Measurements from ENCODE around the gene KRTAP10-3. TPM values are rescaled to one million over a fixed set of nuclear protein-coding genes. Genes with fewer than 3 reads are reported as not detected.

KRTAP10-3 gene
- total RNA-seq, 1 experiment from 2014 or later: not detected

Other genes with a start within 250 kb of the KRTAP10-3 start
- gene CFAP410, start 219.4 kb downstream of the KRTAP10-3 start, total RNA-seq (2014; rRNA removed; shearing (Covaris generic)): 26.3 and 27.8 TPM in 2 replicates
- gene TRPM2, start 205.2 kb downstream of the KRTAP10-3 start, total RNA-seq (2014; rRNA removed; shearing (Covaris generic)): 0.98 and 1.9 TPM in 2 replicates
- gene LRRC3, start 103.3 kb downstream of the KRTAP10-3 start, total RNA-seq (2014; rRNA removed; shearing (Covaris generic)): 0.50 and 1.5 TPM in 2 replicates
- not detected in 2 replicates for gene KRTAP10-1, start 18.6 kb downstream of the KRTAP10-3 start, total RNA-seq (2014; rRNA removed; shearing (Covaris generic))
- gene KRTAP10-2, start 7.3 kb downstream of the KRTAP10-3 start, total RNA-seq (2014; rRNA removed; shearing (Covaris generic)): not detected in 2 replicates
- gene KRTAP10-4, start 14.9 kb upstream of the KRTAP10-3 start, total RNA-seq (2014; rRNA removed; shearing (Covaris generic)): not detected in 2 replicates
- not detected in 2 replicates for gene KRTAP10-5, start 21.8 kb upstream of the KRTAP10-3 start, total RNA-seq (2014; rRNA removed; shearing (Covaris generic))
- not detected in 2 replicates for gene KRTAP10-6, start 33.7 kb upstream of the KRTAP10-3 start, total RNA-seq (2014; rRNA removed; shearing (Covaris generic))
- not detected in 2 replicates for gene KRTAP10-7, start 41.8 kb upstream of the KRTAP10-3 start, total RNA-seq (2014; rRNA removed; shearing (Covaris generic))
- gene KRTAP10-8, start 53.3 kb upstream of the KRTAP10-3 start, total RNA-seq (2014; rRNA removed; shearing (Covaris generic)): not detected in 2 replicates
- gene KRTAP10-9, start 68.3 kb upstream of the KRTAP10-3 start, total RNA-seq (2014; rRNA removed; shearing (Covaris generic)): not detected in 2 replicates
- gene KRTAP10-10, start 78.6 kb upstream of the KRTAP10-3 start, total RNA-seq (2014; rRNA removed; shearing (Covaris generic)): not detected in 2 replicates
- not detected in 2 replicates for gene KRTAP10-11, start 87.6 kb upstream of the KRTAP10-3 start, total RNA-seq (2014; rRNA removed; shearing (Covaris generic))
- gene KRTAP12-4, start 95.9 kb upstream of the KRTAP10-3 start, total RNA-seq (2014; rRNA removed; shearing (Covaris generic)): not detected in 2 replicates
- not detected in 2 replicates for gene KRTAP12-3, start 99.1 kb upstream of the KRTAP10-3 start, total RNA-seq (2014; rRNA removed; shearing (Covaris generic))
- not detected in 2 replicates for gene KRTAP12-2, start 108.1 kb upstream of the KRTAP10-3 start, total RNA-seq (2014; rRNA removed; shearing (Covaris generic))
- not detected in 2 replicates for gene KRTAP12-1, start 123.4 kb upstream of the KRTAP10-3 start, total RNA-seq (2014; rRNA removed; shearing (Covaris generic))
- not detected in 2 replicates for gene KRTAP10-12, start 138.4 kb upstream of the KRTAP10-3 start, total RNA-seq (2014; rRNA removed; shearing (Covaris generic))
- gene TSPEAR, start 152.8 kb upstream of the KRTAP10-3 start, total RNA-seq (2014; rRNA removed; shearing (Covaris generic)): 0.17 TPM in 1 of 2 replicates, not detected in the other
- gene UBE2G2, start 243.0 kb upstream of the KRTAP10-3 start, total RNA-seq (2014; rRNA removed; shearing (Covaris generic)): 53.1 and 68.3 TPM in 2 replicates

Data from A172 (cell line).